ENCODE results near the gene CXCL8.
A peak's percentile ranks its signal among the peaks of the same experiment; 100 is the strongest.
"Not testable (repeated sequence)": the region's sequence is repeated elsewhere in the genome, so short reads cannot be mapped to it uniquely, and the experiment has no call there.

The CXCL8 gene

GRCh38 chr4:73740353-73740778, at the start of gene CXCL8:
CXCL8 (plus strand) TSS chr4:73740569; CDS start chr4:73740659, 90 bp downstream.
- no peak for DNase-seq (ENCODE audit: low spot score)

- not testable (repeated sequence) for DNase-seq (ENCODE audit: low spot score)
Measured at GRCh38 chr4:73691201-73691600, 49.2 kb upstream of the CXCL8 start.

- DNase-seq (ENCODE audit: low spot score): no peak
Measured at GRCh38 chr4:73691759-73692158, 48.6 kb upstream of the CXCL8 start.

- no peak for DNase-seq (ENCODE audit: low spot score)
Measured at GRCh38 chr4:73692254-73692653, 48.1 kb upstream of the CXCL8 start.

- DNase-seq (ENCODE audit: low spot score): no peak
Measured at GRCh38 chr4:73692701-73693100, 47.7 kb upstream of the CXCL8 start.

- DNase-seq (ENCODE audit: low spot score): no peak
Measured at GRCh38 chr4:73693811-73694210, 46.6 kb upstream of the CXCL8 start.

GRCh38 chr4:73698217-73698616, 42.2 kb upstream of the CXCL8 start:
- DNase-seq (ENCODE audit: low spot score): peak; percentile 39

GRCh38 chr4:73701116-73701515, 39.3 kb upstream of the CXCL8 start:
- DNase-seq (ENCODE audit: low spot score): no peak

GRCh38 chr4:73702796-73703287, 37.5 kb upstream of the CXCL8 start:
- DNase-seq (ENCODE audit: low spot score): no peak

GRCh38 chr4:73703320-73703719, 37.0 kb upstream of the CXCL8 start:
- DNase-seq (ENCODE audit: low spot score): no peak

GRCh38 chr4:73704314-73705055, 35.9 kb upstream of the CXCL8 start:
- peak; percentile 16 for DNase-seq (ENCODE audit: low spot score)

GRCh38 chr4:73705056-73705432, 35.3 kb upstream of the CXCL8 start:
- DNase-seq (ENCODE audit: low spot score): peak; percentile 18

- no peak for DNase-seq (ENCODE audit: low spot score)
Measured at GRCh38 chr4:73705721-73706120, 34.6 kb upstream of the CXCL8 start.

GRCh38 chr4:73706811-73707210, 33.6 kb upstream of the CXCL8 start:
- no peak for DNase-seq (ENCODE audit: low spot score)

- no peak for DNase-seq (ENCODE audit: low spot score)
Measured at GRCh38 chr4:73707269-73707875, 33.0 kb upstream of the CXCL8 start.

GRCh38 chr4:73707918-73708577, 32.3 kb upstream of the CXCL8 start:
- DNase-seq (ENCODE audit: low spot score): no peak

GRCh38 chr4:73709451-73710033, 30.8 kb upstream of the CXCL8 start:
- no peak for DNase-seq (ENCODE audit: low spot score)

GRCh38 chr4:73710094-73710493, 30.3 kb upstream of the CXCL8 start:
- no peak for DNase-seq (ENCODE audit: low spot score)

GRCh38 chr4:73711989-73712388, 28.4 kb upstream of the CXCL8 start:
- no peak for DNase-seq (ENCODE audit: low spot score)

GRCh38 chr4:73713650-73714049, 26.7 kb upstream of the CXCL8 start:
- DNase-seq (ENCODE audit: low spot score): no peak

GRCh38 chr4:73714647-73715046, 25.7 kb upstream of the CXCL8 start:
- no peak for DNase-seq (ENCODE audit: low spot score)

- no peak for DNase-seq (ENCODE audit: low spot score)
Measured at GRCh38 chr4:73715659-73716058, 24.7 kb upstream of the CXCL8 start.
